DMS79 (cell line): ENCODE measurements around the gene SCAI.
"Not testable (repeated sequence)": the region's sequence is repeated elsewhere in the genome, so short reads cannot be mapped to it uniquely, and the experiment has no call there.

Experiments used
- DNase-seq: peaks from one replicate; lab custom pipeline; 2025; lab: John Stamatoyannopoulos, UW

Gene SCAI

GRCh38 chr9:125143377-125144090 is at the start of gene SCAI:
SCAI (minus strand) TSS chr9:125143528; CDS start chr9:125143437, 91 bp downstream.
- peak; percentile 96 for DNase-seq

GRCh38 chr9:125190361-125190801 is 47.1 kb upstream of the SCAI start:
- no peak for DNase-seq

GRCh38 chr9:125189361-125190289 is 46.3 kb upstream of the SCAI start, which contains the start of gene PPP6C:
PPP6C (minus strand) TSS chr9:125189803; CDS start chr9:125189718, 85 bp downstream.
- peak; percentile 84 for DNase-seq

- peak; percentile 5 for DNase-seq
Measured at GRCh38 chr9:125189011-125189360, 45.7 kb upstream of the SCAI start.

- no peak for DNase-seq
Measured at GRCh38 chr9:125183561-125183960, 40.2 kb upstream of the SCAI start.

GRCh38 chr9:125183054-125183453 is 39.7 kb upstream of the SCAI start:
- no peak for DNase-seq

- DNase-seq = not testable (repeated sequence)
Measured at GRCh38 chr9:125181756-125182155, 38.4 kb upstream of the SCAI start.

- no peak for DNase-seq
Measured at GRCh38 chr9:125180876-125181275, 37.5 kb upstream of the SCAI start.

- DNase-seq = not testable (repeated sequence)
Measured at GRCh38 chr9:125179776-125180175, 36.4 kb upstream of the SCAI start.

- DNase-seq = no peak
Measured at GRCh38 chr9:125177888-125178287, 34.6 kb upstream of the SCAI start.

GRCh38 chr9:125176636-125177035 is 33.3 kb upstream of the SCAI start:
- DNase-seq = no peak

- no peak for DNase-seq
Measured at GRCh38 chr9:125172031-125172755, 28.9 kb upstream of the SCAI start.

GRCh38 chr9:125169895-125170294 is 26.6 kb upstream of the SCAI start:
- no peak for DNase-seq

- DNase-seq = no peak
Measured at GRCh38 chr9:125166762-125167161, 23.4 kb upstream of the SCAI start.

GRCh38 chr9:125162891-125163290 is 19.6 kb upstream of the SCAI start:
- DNase-seq = not testable (repeated sequence)

GRCh38 chr9:125161284-125161918 is 18.1 kb upstream of the SCAI start:
- DNase-seq = no peak

- no peak for DNase-seq
Measured at GRCh38 chr9:125160750-125161149, 17.4 kb upstream of the SCAI start.

GRCh38 chr9:125156551-125156950 is 13.2 kb upstream of the SCAI start:
- DNase-seq = no peak

GRCh38 chr9:125153712-125154367 is 10.5 kb upstream of the SCAI start:
- DNase-seq = no peak

- no peak for DNase-seq
Measured at GRCh38 chr9:125151730-125152129, 8.4 kb upstream of the SCAI start.
